Heart left ventricle (tissue), 16 donors: Measurements from ENCODE around the gene HS6ST3. TPM values are rescaled to one million over a fixed set of nuclear protein-coding genes. Genes with fewer than 3 reads are reported as not detected.

Experiments
- ATAC-seq, 4 donors: fragments of 200-7000 bp; cut with Tn5 transposase; one replicate each; pipeline ENCODE4 v1.9.1; 2020 to 2022; ENCODE audit warnings: moderate library complexity in 4 of 4, mild to moderate bottlenecking in 3 of 4, moderate number of reproducible peaks in 1 of 4
- DNase-seq, 5 donors: peaks; one replicate each; pipeline ENCODE4 v3.0.0-alpha.2; 2020
- H3K27ac ChIP-seq, 12 donors: fragments of 200-600 bp; sonication (generic) in 4 of 12; one replicate each; pipeline versions ENCODE4 v1.5.0 to v1.8.0; 2016 to 2022; ENCODE audit warnings: mild to moderate bottlenecking in 2 of 12
- H3K27me3 ChIP-seq, 9 donors: fragments of 200-600 bp; sonication (generic) in 2 of 9; one replicate each; pipeline versions ENCODE4 v1.5.1 to v1.8.0; 2016 to 2022; ENCODE audit warnings: mild to moderate bottlenecking in 3 of 9
- H3K36me3 ChIP-seq, 9 donors: fragments of 200-600 bp; sonication (generic) in 2 of 9; one replicate each; pipeline versions ENCODE4 v1.5.0 to v1.8.0; 2018 to 2022; ENCODE audit warnings: mild to moderate bottlenecking in 2 of 9
- H3K4me1 ChIP-seq, 12 donors: fragments of 200-600 bp; sonication (generic) in 4 of 12; one replicate each; pipeline versions ENCODE4 v1.5.0 to v1.8.0; 2016 to 2022; ENCODE audit warnings: mild to moderate bottlenecking in 3 of 12
- H3K4me3 ChIP-seq, 12 donors: fragments of 200-600 bp; sonication (generic) in 4 of 12; one replicate each; pipeline versions ENCODE4 v1.5.0 to v1.8.0; 2017 to 2022; ENCODE audit warnings: mild to moderate bottlenecking in 9 of 12, moderate library complexity in 4 of 12
- H3K9me3 ChIP-seq, 12 donors: fragments of 200-600 bp; sonication (generic) in 4 of 12; one replicate each; pipeline versions ENCODE4 v1.5.0 to v1.8.0; 2016 to 2022; ENCODE audit warnings: mild to moderate bottlenecking in 1 of 12
- POLR2A ChIP-seq, 2 donors: fragments of 450-650 bp; IDR thresholded peaks; one replicate each; pipeline ENCODE4 v1.6.1; 2017; ENCODE audit warnings: antibody characterized with exemption in 2 of 2, mild to moderate bottlenecking in 2 of 2, moderate library complexity in 2 of 2
- WGBS, 4 donors: extraction: QIAGEN DNeasy Blood & Tissue Kit in 2 of 4; methylation state at CpG; one replicate each; pipeline versions ENCODE4 v1.1.5 to v1.1.7; 2013 to 2018; 5-methylcytosine and 5-hydroxymethylcytosine counted together
- intact Hi-C, 10 donors: fragments of 100-400 bp; cut with DNase I; formaldehyde crosslinking; loops; one replicate each; pipeline versions ENCODE4 v1.11.1 to v1.14.2; 2022
- polyA plus RNA-seq, 2 donors: library from polyadenylated mRNA; stranded (reverse); fragments of 200-250 nt; gene quantifications; one replicate each; pipeline ENCODE4 v1.2.3, GENCODE V29; 2013
- total RNA-seq, 9 donors: library from RNA; depleted of rRNA in 2 of 9; stranded (reverse); fragments of >200 nt in 2 of 9; fragmentation: NEBNext Ultra II Directional in 3 of 9; extraction: Animal tissue kit (Norgen Biotek cat#: 25700) in 3 of 9; gene quantifications; one replicate each; pipeline versions ENCODE4 v1.1.0 to v1.2.4, GENCODE V29; 2016 to 2023
- TF ChIP-seq, protein P1 (sequence below), 12 donors: fragments of 200-600 bp; sonication (generic) in 4 of 12; IDR thresholded peaks; one replicate each; pipeline versions ENCODE4 v1.5.0 to v1.8.0; 2018 to 2022; ENCODE audit warnings: antibody characterized with exemption in 12 of 12, mild to moderate bottlenecking in 5 of 12
- donor health status: ischemic (EF 13 %, LVEDD 7.1; RV severe dilation, severe dysfunction).
- donor health status: healthy with polysubstance abuse.
- donor health status: DM: no; HTN: yes; CAD: no.
- donor health status: DM: no; HTN: no; CAD: no.
- donor health status: ischemic (EF 25% LVEDD 6.9; RV normal size, moderate dysfunction).
- donor health status: ischemic (EF 25% LVEDD 5.7; RV mildly dilated, moderate dysfunction).
- donor health status: healthy.
- donor health status: DM: yes; HTN: yes; CAD: no.
- donor health status: ischemic (EF 35%, LVEDD 5.7; RV mildly dilated, moderate dysfunction).
- donor health status: nonischemic (EF 11% LVEDD 7.7; RV severe dilation, severe dysfunction).
- donor health status: DM: yes; HTN: yes; CAD: no.
- donor health status: PGD.
- donor health status: ischemic (EF 29% LVEDD 5.4; RV normal size, mild dysfunction).
- donor health status: nonischemic (EF 23%, LVEDD 6.1; RV moderate dilation, normal function).

The HS6ST3 gene
- total and polyA plus RNA-seq, 11 donors = 0.01 to 5.2 (median 1.2) TPM

DNA sequence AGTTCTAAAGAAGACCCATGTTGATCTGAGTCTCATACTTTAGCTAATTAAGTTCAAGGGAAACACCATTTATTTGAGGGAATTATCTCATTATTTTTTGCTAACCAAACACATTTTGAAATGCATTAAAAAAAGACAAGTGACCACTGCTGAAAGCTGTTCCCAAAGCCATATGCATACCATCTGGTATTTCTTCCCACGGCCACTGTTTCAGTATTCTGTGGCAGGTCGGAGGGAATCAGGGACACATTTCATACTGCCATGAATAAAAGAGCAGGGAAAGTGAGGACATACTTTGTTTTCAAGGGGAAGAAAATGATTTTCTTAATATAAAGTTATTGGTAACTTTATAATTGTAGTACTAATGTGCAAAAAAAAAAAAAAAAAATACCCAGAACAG is 401.2 kb downstream of the HS6ST3 start:
- no peak overlapping the region for H3K4me3 ChIP-seq
- DNase-seq (no peak), ATAC-seq (no peak)
- H3K4me1 ChIP-seq = peaks cover 0 to 4% (median 0%) of the 10 kb centered on the region in 12 donors
- H3K9me3 ChIP-seq = no peaks in the 10 kb centered on the region
- no peak overlapping the region for H3K27ac ChIP-seq
- TF ChIP-seq, protein P1, sequence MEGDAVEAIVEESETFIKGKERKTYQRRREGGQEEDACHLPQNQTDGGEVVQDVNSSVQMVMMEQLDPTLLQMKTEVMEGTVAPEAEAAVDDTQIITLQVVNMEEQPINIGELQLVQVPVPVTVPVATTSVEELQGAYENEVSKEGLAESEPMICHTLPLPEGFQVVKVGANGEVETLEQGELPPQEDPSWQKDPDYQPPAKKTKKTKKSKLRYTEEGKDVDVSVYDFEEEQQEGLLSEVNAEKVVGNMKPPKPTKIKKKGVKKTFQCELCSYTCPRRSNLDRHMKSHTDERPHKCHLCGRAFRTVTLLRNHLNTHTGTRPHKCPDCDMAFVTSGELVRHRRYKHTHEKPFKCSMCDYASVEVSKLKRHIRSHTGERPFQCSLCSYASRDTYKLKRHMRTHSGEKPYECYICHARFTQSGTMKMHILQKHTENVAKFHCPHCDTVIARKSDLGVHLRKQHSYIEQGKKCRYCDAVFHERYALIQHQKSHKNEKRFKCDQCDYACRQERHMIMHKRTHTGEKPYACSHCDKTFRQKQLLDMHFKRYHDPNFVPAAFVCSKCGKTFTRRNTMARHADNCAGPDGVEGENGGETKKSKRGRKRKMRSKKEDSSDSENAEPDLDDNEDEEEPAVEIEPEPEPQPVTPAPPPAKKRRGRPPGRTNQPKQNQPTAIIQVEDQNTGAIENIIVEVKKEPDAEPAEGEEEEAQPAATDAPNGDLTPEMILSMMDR (IDR thresholded peaks at IDR 0.05) = no peak
- H3K36me3 ChIP-seq = no peaks in the 10 kb centered on the region
- H3K27me3 ChIP-seq = no peaks in the 10 kb centered on the region
- intact Hi-C loops = no loop called here
- 78 to 91% (median 81%) methylated on average over 2 of the region's 2 CpGs for WGBS, 4 donors

DNA sequence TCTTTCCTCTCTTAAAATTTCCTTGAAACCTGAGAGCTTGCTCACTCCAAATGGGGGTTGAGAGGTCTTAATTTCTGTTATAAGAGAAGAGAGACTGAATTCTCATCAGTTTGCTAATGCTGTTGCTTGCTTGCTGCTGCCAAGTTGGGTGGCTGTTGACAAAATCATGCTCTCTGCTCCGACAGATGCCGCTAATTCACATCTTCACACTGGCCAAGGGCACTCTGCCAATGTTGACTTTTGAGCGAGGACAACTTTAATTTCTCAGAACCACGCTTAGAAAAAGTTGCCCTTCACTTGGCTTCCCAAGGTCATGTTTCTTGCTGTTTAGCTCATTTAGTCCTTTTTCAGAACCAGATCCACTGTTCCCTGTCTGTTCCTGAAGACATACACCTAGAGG is 402.9 kb downstream of the HS6ST3 start:
- Histone ChIP-seq H3K36me3 (no peaks in the 10 kb centered on the region), H3K4me1 (peaks cover 0 to 4% (median 0%) of the 10 kb centered on the region in 12 donors), H3K27me3 (no peaks in the 10 kb centered on the region), H3K4me3 (no peak overlapping the region), H3K27ac (no peak overlapping the region), H3K9me3 (no peaks in the 10 kb centered on the region)
- no peak for DNase-seq
- 39 to 62% (median 46%) methylated on average over 4 of the region's 4 CpGs for WGBS, 4 donors
- TF ChIP-seq, protein P1 (IDR thresholded peaks at IDR 0.05) = no peak
- TF ChIP-seq POLR2A (IDR thresholded peaks at IDR 0.05) = no peak
- ATAC-seq = no peak
- intact Hi-C loops = no loop called here

DNA sequence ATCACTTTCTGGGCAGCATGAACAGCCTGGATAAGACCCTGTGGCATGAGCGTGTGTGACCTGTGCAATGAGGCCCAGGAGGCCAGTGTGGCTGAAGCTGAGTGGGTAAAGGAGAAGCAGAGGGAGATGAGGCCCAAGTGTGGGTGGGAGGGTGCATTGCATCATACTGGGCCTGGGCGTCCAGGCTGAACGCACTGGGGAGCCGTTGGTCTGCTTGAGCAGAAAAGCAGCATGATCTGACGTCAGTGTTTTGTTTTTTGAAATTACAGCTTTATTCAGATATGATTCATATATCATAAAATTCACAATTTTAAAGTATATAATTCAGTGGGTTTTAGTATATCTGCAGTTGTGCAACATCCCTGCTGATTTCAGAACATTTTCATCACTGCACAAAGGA is 409.7 kb downstream of the HS6ST3 start:
- ATAC-seq (no peak), DNase-seq (no peak)
- Histone ChIP-seq H3K4me1 (no peaks in the 10 kb centered on the region), H3K27me3 (no peaks in the 10 kb centered on the region), H3K4me3 (no peak overlapping the region), H3K9me3 (no peaks in the 10 kb centered on the region), H3K36me3 (no peaks in the 10 kb centered on the region), H3K27ac (no peak overlapping the region)
- intact Hi-C loops = no loop called here
- no peak for TF ChIP-seq POLR2A (IDR thresholded peaks at IDR 0.05)
- TF ChIP-seq, protein P1 (IDR thresholded peaks at IDR 0.05) = no peak
- WGBS, 4 donors = 78 to 88% (median 83%) methylated on average over 5 of the region's 5 CpGs

DNA sequence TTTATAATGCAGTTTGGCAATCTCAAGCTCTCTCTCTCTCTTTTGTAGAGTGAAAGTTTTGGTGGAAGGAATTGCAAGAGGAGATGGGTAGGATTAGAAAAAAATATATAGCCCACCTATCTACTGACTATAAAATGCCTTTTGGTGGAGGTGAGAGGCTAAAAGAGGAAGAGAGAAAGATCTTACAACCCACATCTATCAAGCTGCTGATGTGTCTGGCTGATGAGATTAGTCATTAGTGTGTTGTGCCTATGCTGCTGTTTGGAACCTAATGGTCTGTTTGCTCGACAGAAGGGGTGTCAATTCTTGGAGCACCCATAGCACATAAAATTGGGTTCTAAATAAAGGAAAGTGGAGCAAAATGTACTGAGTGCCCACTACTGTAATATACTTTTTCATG is 411.0 kb downstream of the HS6ST3 start:
- H3K4me3 ChIP-seq = no peak overlapping the region
- H3K9me3 ChIP-seq = no peaks in the 10 kb centered on the region
- no peaks in the 10 kb centered on the region for H3K36me3 ChIP-seq
- H3K27me3 ChIP-seq = no peaks in the 10 kb centered on the region
- H3K27ac ChIP-seq = no peak overlapping the region
- no peak for DNase-seq
- no peak for TF ChIP-seq POLR2A (IDR thresholded peaks at IDR 0.05)
- TF ChIP-seq, protein P1 (IDR thresholded peaks at IDR 0.05) = no peak
- 49 to 70% (median 61%) methylated on average over 1 of the region's 1 CpG for WGBS, 4 donors
- no peak for ATAC-seq
- intact Hi-C loops = no loop called here
- no peaks in the 10 kb centered on the region for H3K4me1 ChIP-seq
